OCI-LY7 (cell line): Measurements from ENCODE around the gene GNAQ. TPM values are rescaled to one million over a fixed set of nuclear protein-coding genes. Genes with fewer than 3 reads are reported as not detected.

Experiments used
- BruUV-seq: library from RNA; stranded (reverse); fragments of 400-500 nt; replicated peaks from 2 replicates; lab custom pipeline; 2021; lab: Mats Ljungman, UMichigan
- CTCF ChIA-PET: fragments of 300-600 bp; sonication (Branson Sonifier 250); formaldehyde crosslinking; loops from one replicate; lab custom pipeline; 2022; ENCODE audit warnings: antibody characterized with exemption; ENCODE audit not compliant: unreplicated experiment; lab: Charles Lee
- POLR2A ChIA-PET: fragments of 300-600 bp; sonication (Branson Sonifier 250); formaldehyde crosslinking; loops from one replicate; lab custom pipeline; 2022; ENCODE audit warnings: antibody characterized with exemption; lab: Charles Lee
- DNase-seq: peaks from one replicate; pipeline ENCODE4 v3.0.0-alpha.2; 2015; ENCODE audit warnings: low spot score
- H2AFZ ChIP-seq: fragments of 200-600 bp; sonication (generic), shearing (Covaris generic); 2 replicates; pipeline ENCODE4 v1.6.1; 2014; ENCODE audit warnings: mild to moderate bottlenecking, antibody characterized with exemption, low read length, moderate library complexity
- H3K27ac ChIP-seq: fragments of 200-600 bp; sonication (generic); 2 replicates; pipeline ENCODE4 v1.5.1; 2014; ENCODE audit warnings: mixed run types, low read depth, mild to moderate bottlenecking, moderate library complexity, low read length, inconsistent platforms; ENCODE audit not compliant: poor library complexity, severe bottlenecking
- H3K36me3 ChIP-seq: fragments of 200-600 bp; sonication (generic); 2 replicates; pipeline ENCODE4 v1.6.1; 2014; ENCODE audit warnings: mild to moderate bottlenecking, antibody characterized with exemption, low read length, moderate library complexity, mixed read lengths; ENCODE audit not compliant: insufficient read depth
- H3K4me1 ChIP-seq: fragments of 200-600 bp; sonication (generic); 2 replicates; pipeline ENCODE4 v1.5.1; 2014; ENCODE audit warnings: mild to moderate bottlenecking, low read length; ENCODE audit not compliant: insufficient read depth, poor library complexity, severe bottlenecking
- H3K4me2 ChIP-seq: fragments of 200-600 bp; sonication (generic); 2 replicates; pipeline ENCODE4 v1.6.1; 2014; ENCODE audit warnings: mild to moderate bottlenecking, low read length
- H3K4me3 ChIP-seq: fragments of 200-600 bp; sonication (generic); 2 replicates; pipeline ENCODE4 v1.5.1; 2014; ENCODE audit warnings: mild to moderate bottlenecking, low read depth, low read length; ENCODE audit not compliant: poor library complexity, severe bottlenecking
- H3K79me2 ChIP-seq: fragments of 200-600 bp; sonication (generic); 2 replicates; pipeline ENCODE4 v1.6.1; 2016; ENCODE audit warnings: low read depth, mild to moderate bottlenecking, low read length, moderate library complexity, mixed read lengths; ENCODE audit not compliant: insufficient read depth
- H3K9me2 ChIP-seq: fragments of 200-600 bp; sonication (generic); 2 replicates; pipeline ENCODE4 v1.6.1; 2016; ENCODE audit warnings: mild to moderate bottlenecking, low read length, mixed read lengths; ENCODE audit not compliant: insufficient read depth
- H3K9me3 ChIP-seq: fragments of 200-600 bp; sonication (generic); 2 replicates; pipeline ENCODE4 v1.6.1; 2014; ENCODE audit warnings: mild to moderate bottlenecking, mixed run types, low read length, mixed read lengths
- H4K20me1 ChIP-seq: fragments of 200-600 bp; sonication (generic); 2 replicates; pipeline ENCODE4 v1.6.1; 2014; ENCODE audit warnings: mild to moderate bottlenecking, antibody characterized with exemption, low read length, moderate library complexity, mixed read lengths; ENCODE audit not compliant: insufficient read depth
- CTCF ChIP-seq: fragments of 200-600 bp; sonication (generic); conservative IDR thresholded peaks from 2 replicates; pipeline ENCODE4 v1.5.1; 2014; ENCODE audit warnings: mild to moderate bottlenecking, antibody characterized with exemption, low read length, moderate library complexity, mixed read lengths
- EZH2phosphoT487 ChIP-seq: fragments of 200-600 bp; sonication (generic); IDR thresholded peaks from 2 replicates; pipeline ENCODE4 v1.6.1; 2018; ENCODE audit warnings: low read depth, borderline replicate concordance, mild to moderate bottlenecking, mixed run types, antibody characterized with exemption, low read length, moderate library complexity, mixed read lengths
- intact Hi-C: fragments of 100-400 bp; cut with micrococcal nuclease; formaldehyde crosslinking; loops from one replicate; pipeline ENCODE4 v1.10.0; 2022; ENCODE audit not compliant: unreplicated experiment
- total RNA-seq, 2 experiments: library from RNA; depleted of rRNA in 1 of 2; stranded (reverse); fragments of >200 nt in 1 of 2; shearing (Covaris generic) in 1 of 2; gene quantifications; 2 replicates each; pipeline ENCODE4 v1.2.3, GENCODE V29; 2014 to 2022

The GNAQ gene
- total RNA-seq, 2 experiments from 2014 or later, result not detected

- Histone ChIP-seq H3K4me3 (no peak overlapping the region), H3K4me2 (no peak overlapping the region), H4K20me1 (no peaks in the 10 kb centered on the region), H3K27ac (no peak overlapping the region), H2AFZ (no peak overlapping the region), H3K79me2 (no peaks in the 10 kb centered on the region), H3K36me3 (no peaks in the 10 kb centered on the region), H3K4me1 (no peaks in the 10 kb centered on the region), H3K9me2 (no peaks in the 10 kb centered on the region), H3K9me3 (no peaks in the 10 kb centered on the region)
- TF ChIP-seq CTCF, result no peak
- no peak for TF ChIP-seq EZH2phosphoT487
- POLR2A ChIA-PET, result interaction anchor here (1.0 kb wide), 1 partner anchor 12 kb away, joined by 3 read pairs; no protein-coding TSS in a partner anchor
- intact Hi-C loops, result no loop called here
- CTCF ChIA-PET, result no interaction called here
- DNase-seq, result no peak
- BruUV-seq, result no TSS peak
Observed at GRCh38 chr9:77847626-77848025, 184.0 kb downstream of the GNAQ start.

DNA sequence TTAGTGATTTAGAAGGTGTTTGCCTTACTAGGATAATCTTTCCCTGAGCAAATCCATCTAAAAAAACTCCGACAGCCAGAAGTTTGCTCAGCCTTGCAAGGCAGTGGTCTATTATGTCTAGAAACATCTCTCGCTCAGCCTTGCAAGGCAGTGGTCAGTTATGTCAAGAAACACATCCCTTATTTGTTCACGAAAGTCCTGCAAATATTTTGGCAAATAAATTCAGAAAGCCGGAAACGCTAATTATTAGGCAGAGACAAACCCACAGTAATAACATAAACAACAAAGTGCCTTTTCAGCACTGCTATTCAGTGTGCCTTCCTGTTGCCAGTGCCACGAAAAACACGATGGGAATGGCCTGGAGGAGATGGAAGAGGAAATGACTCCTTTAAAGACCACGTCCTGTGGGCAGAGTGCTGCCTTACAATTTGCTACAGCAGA, 184.5 kb downstream of the GNAQ start:
- Histone ChIP-seq H4K20me1 (no peaks in the 10 kb centered on the region), H3K36me3 (no peaks in the 10 kb centered on the region), H3K79me2 (no peaks in the 10 kb centered on the region), H2AFZ (no peak overlapping the region), H3K4me2 (no peak overlapping the region), H3K9me3 (no peaks in the 10 kb centered on the region), H3K4me1 (no peaks in the 10 kb centered on the region), H3K27ac (no peak overlapping the region), H3K9me2 (no peaks in the 10 kb centered on the region), H3K4me3 (no peak overlapping the region)
- TF ChIP-seq EZH2phosphoT487 (no peak), CTCF (no peak)
- CTCF ChIA-PET, result no interaction called here
- POLR2A ChIA-PET, result no interaction called here
- no peak for DNase-seq
- intact Hi-C loops, result no loop called here
- no TSS peak for BruUV-seq

DNA sequence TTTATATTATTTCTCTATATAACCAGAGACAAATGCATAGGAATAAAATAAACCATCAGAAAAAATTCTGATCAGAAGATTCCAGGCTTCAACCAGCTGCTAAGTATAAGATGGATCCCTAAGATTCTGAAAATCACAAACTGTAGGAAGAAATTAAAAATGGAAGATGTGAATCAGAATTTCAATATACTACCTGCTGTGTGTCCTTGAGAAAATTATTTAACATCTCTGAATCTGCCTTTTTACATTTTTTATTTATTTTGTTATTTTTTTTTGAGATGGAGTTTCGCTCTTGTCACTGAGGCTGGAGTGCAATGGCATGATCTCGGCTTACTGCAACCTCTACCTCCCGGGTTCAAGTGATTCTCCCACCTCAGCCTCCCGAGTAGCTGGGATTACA, 187.2 kb downstream of the GNAQ start:
- no TSS peak for BruUV-seq
- H3K27ac ChIP-seq, result no peak overlapping the region
- H3K4me1 ChIP-seq, result no peaks in the 10 kb centered on the region
- intact Hi-C loops, result no loop called here
- ChIA-PET CTCF (no interaction called here), POLR2A (no interaction called here)
- H4K20me1 ChIP-seq, result no peaks in the 10 kb centered on the region
- no peaks in the 10 kb centered on the region for H3K36me3 ChIP-seq
- TF ChIP-seq CTCF (no peak), EZH2phosphoT487 (no peak)
- H3K9me2 ChIP-seq, result no peaks in the 10 kb centered on the region
- H2AFZ ChIP-seq, result no peak overlapping the region
- no peak overlapping the region for H3K4me2 ChIP-seq
- no peaks in the 10 kb centered on the region for H3K79me2 ChIP-seq
- no peak for DNase-seq
- H3K4me3 ChIP-seq, result no peak overlapping the region
- no peaks in the 10 kb centered on the region for H3K9me3 ChIP-seq
